NT2/D1 (cell line): ENCODE measurements around the gene DUSP28.
A peak's percentile ranks its signal among the peaks of the same experiment; 100 is the strongest.

Experiments
- DNase-seq: peaks from one replicate; pipeline ENCODE4 v3.0.0-alpha.2; 2011; ENCODE audit warnings: low read depth, low spot score
- H3K27me3 ChIP-seq: 2 replicates; pipeline ENCODE4 v1.6.0; 2011; ENCODE audit warnings: mild to moderate bottlenecking; ENCODE audit not compliant: insufficient read length, insufficient read depth
- H3K36me3 ChIP-seq: 2 replicates; pipeline ENCODE4 v1.6.1; 2011; ENCODE audit warnings: mild to moderate bottlenecking, low read length, mixed read lengths; ENCODE audit not compliant: insufficient read depth, insufficient read length
- H3K4me1 ChIP-seq: 2 replicates; pipeline ENCODE4 v1.5.1; 2011; ENCODE audit not compliant: insufficient read depth, insufficient read length
- H3K4me3 ChIP-seq: 2 replicates; pipeline ENCODE4 v1.5.1; 2011; ENCODE audit warnings: low read depth; ENCODE audit not compliant: insufficient read length
- H3K9ac ChIP-seq: 2 replicates; pipeline ENCODE4 v1.6.0; 2011; ENCODE audit warnings: low read depth; ENCODE audit not compliant: insufficient read length
- H3K9me3 ChIP-seq: 2 replicates; pipeline ENCODE4 v1.5.1; 2011; ENCODE audit warnings: mild to moderate bottlenecking, low read length; ENCODE audit not compliant: insufficient read depth
- SUZ12 ChIP-seq: IDR thresholded peaks from 2 replicates; pipeline ENCODE4 v1.6.1; 2011; ENCODE audit not compliant: insufficient read length, insufficient read depth; ENCODE audit errors: extremely low read depth
- YY1 ChIP-seq: IDR thresholded peaks from 2 replicates; pipeline ENCODE4 v1.6.1; 2011; ENCODE audit not compliant: insufficient read length, insufficient read depth
- ZNF274 ChIP-seq: IDR thresholded peaks from 2 replicates; pipeline ENCODE4 v1.6.1; 2011; ENCODE audit warnings: mild to moderate bottlenecking, low read depth, low read length

The DUSP28 gene

GRCh38 chr2:240593026-240593702 lies 33.0 kb downstream of the DUSP28 start:
- H3K36me3 ChIP-seq, result peaks cover 81% of the 10 kb centered on the region
- peaks cover 12% of the 10 kb centered on the region for H3K4me1 ChIP-seq
- no peaks in the 10 kb centered on the region for H3K9me3 ChIP-seq
- no peak overlapping the region for H3K4me3 ChIP-seq
- no peaks in the 10 kb centered on the region for H3K27me3 ChIP-seq
- DNase-seq, result no peak
- TF ChIP-seq YY1 (no peak), SUZ12 (no peak), ZNF274 (no peak)
- no peak overlapping the region for H3K9ac ChIP-seq

- Histone ChIP-seq H3K4me1 (peaks cover 8% of the 10 kb centered on the region), H3K9me3 (no peaks in the 10 kb centered on the region), H3K9ac (no peak overlapping the region), H3K36me3 (peaks cover 88% of the 10 kb centered on the region), H3K4me3 (no peak overlapping the region), H3K27me3 (no peaks in the 10 kb centered on the region)
- no peak for DNase-seq
- TF ChIP-seq ZNF274 (no peak), SUZ12 (no peak), YY1 (no peak)
These were observed 33.7 kb downstream of the DUSP28 start for GRCh38 chr2:240593703-240594451.

- H3K9me3 ChIP-seq, result no peaks in the 10 kb centered on the region
These were observed 34.6 kb downstream of the DUSP28 start for GRCh38 chr2:240594511-240595380.

DNA sequence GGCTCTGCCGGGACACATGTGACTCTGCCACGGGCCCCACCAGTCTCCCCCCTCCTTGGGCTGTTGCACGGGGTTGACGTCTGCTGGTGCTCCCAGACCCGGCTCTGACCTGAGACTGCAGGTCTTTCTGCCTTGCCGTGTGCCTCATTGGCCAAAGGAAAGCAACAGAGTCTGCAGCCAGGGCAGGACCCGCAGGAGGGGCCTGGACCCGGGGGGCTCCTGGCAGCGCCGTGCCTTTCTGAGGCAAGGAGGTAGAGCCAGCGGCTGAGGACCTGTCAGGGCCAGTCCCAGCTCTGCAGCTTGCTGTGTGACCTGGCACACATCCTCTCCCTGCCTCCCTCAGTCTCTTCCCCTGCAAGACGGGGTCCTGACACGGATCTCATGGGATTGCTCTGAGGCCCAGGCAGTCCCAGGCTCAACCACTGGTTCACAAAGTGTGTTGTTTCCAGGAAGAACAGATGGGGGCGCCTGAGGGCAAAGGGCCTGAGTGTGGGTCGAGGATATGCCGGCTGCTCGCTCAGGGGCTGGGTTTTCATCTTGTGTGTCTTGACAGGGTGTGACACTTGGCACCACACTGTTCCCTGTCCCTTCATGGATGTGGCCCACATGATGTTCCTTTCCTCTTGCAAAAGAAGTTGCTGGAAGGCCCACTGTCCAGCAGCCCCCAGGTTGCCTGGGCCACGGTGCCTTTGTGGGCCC lies 35.4 kb downstream of the DUSP28 start:
- peaks cover 89% of the 10 kb centered on the region for H3K36me3 ChIP-seq
- TF ChIP-seq ZNF274 (no peak), YY1 (no peak), SUZ12 (no peak)
- no peak overlapping the region for H3K9ac ChIP-seq
- no peaks in the 10 kb centered on the region for H3K9me3 ChIP-seq
- H3K27me3 ChIP-seq, result no peaks in the 10 kb centered on the region
- H3K4me1 ChIP-seq, result peaks cover 6% of the 10 kb centered on the region
- H3K4me3 ChIP-seq, result no peak overlapping the region
- DNase-seq, result no peak

More at GRCh38 chr2:240594511-240595380, 34.6 kb downstream of the DUSP28 start:
- Histone ChIP-seq H3K36me3 (peaks cover 89% of the 10 kb centered on the region), H3K27me3 (no peaks in the 10 kb centered on the region), H3K4me1 (peaks cover 6% of the 10 kb centered on the region), H3K4me3 (no peak overlapping the region), H3K9ac (peak overlapping the region; percentile 42)
- no peak for DNase-seq
- no peak for TF ChIP-seq YY1
- no peak for TF ChIP-seq ZNF274
- no peak for TF ChIP-seq SUZ12

GRCh38 chr2:240596080-240596460 lies 35.9 kb downstream of the DUSP28 start:
- H3K4me1 ChIP-seq, result peaks cover 6% of the 10 kb centered on the region
- no peak overlapping the region for H3K9ac ChIP-seq
- H3K27me3 ChIP-seq, result no peaks in the 10 kb centered on the region
- H3K36me3 ChIP-seq, result peaks cover 87% of the 10 kb centered on the region
- H3K4me3 ChIP-seq, result no peak overlapping the region
- DNase-seq, result no peak
- no peaks in the 10 kb centered on the region for H3K9me3 ChIP-seq
- no peak for TF ChIP-seq YY1
- no peak for TF ChIP-seq ZNF274
- TF ChIP-seq SUZ12, result no peak

GRCh38 chr2:240596491-240596931 lies 36.4 kb downstream of the DUSP28 start:
- H3K4me1 ChIP-seq, result peaks cover 6% of the 10 kb centered on the region
- H3K27me3 ChIP-seq, result no peaks in the 10 kb centered on the region
- DNase-seq, result no peak
- no peak overlapping the region for H3K4me3 ChIP-seq
- H3K36me3 ChIP-seq, result peaks cover 86% of the 10 kb centered on the region
- no peaks in the 10 kb centered on the region for H3K9me3 ChIP-seq
- TF ChIP-seq ZNF274 (no peak), YY1 (no peak), SUZ12 (no peak)
- H3K9ac ChIP-seq, result no peak overlapping the region
